C4-2B (cell line): Measurements from ENCODE around the gene APOBR.

Experiments
- H3K27ac ChIP-seq: fragments of 450-650 bp; 2 replicates; pipeline ENCODE4 v1.5.1; 2017
- CTCF ChIP-seq: fragments of 450-650 bp; conservative IDR thresholded peaks from 2 replicates; pipeline ENCODE4 v1.5.1; 2017; ENCODE audit warnings: mild to moderate bottlenecking
- ZFX ChIP-seq: fragments of 450-650 bp; IDR thresholded peaks from 2 replicates; pipeline ENCODE4 v1.6.1; 2017

Gene APOBR

GRCh38 chr16:28513484-28514181 is 19.2 kb downstream of the APOBR start:
- H3K27ac ChIP-seq: no peak overlapping the region
- TF ChIP-seq ZFX: no peak
- TF ChIP-seq CTCF: no peak

GRCh38 chr16:28514246-28514645 is 19.8 kb downstream of the APOBR start:
- TF ChIP-seq CTCF (no peak), ZFX (no peak)
- H3K27ac ChIP-seq: no peak overlapping the region

GRCh38 chr16:28520672-28521071 is 26.2 kb downstream of the APOBR start:
- no peak overlapping the region for H3K27ac ChIP-seq
- TF ChIP-seq ZFX (no peak), CTCF (no peak)

GRCh38 chr16:28521436-28521835 is 27.0 kb downstream of the APOBR start:
- H3K27ac ChIP-seq: no peak overlapping the region
- no peak for TF ChIP-seq ZFX
- TF ChIP-seq CTCF: no peak

GRCh38 chr16:28522792-28523191 is 28.3 kb downstream of the APOBR start:
- H3K27ac ChIP-seq: no peak overlapping the region
- TF ChIP-seq ZFX (no peak), CTCF (no peak)

GRCh38 chr16:28524681-28525171 is 30.3 kb downstream of the APOBR start:
- H3K27ac ChIP-seq: peak overlapping the region; percentile 35; the same call in 1 of the 2 replicates
- TF ChIP-seq ZFX (no peak), CTCF (no peak)

GRCh38 chr16:28526201-28527099 is 32.0 kb downstream of the APOBR start:
- TF ChIP-seq CTCF (no peak), ZFX (no peak)
- H3K27ac ChIP-seq: peak overlapping the region; percentile 41; the same call in 1 of the 2 replicates

- peak overlapping the region; percentile 35; the same call in 1 of the 2 replicates for H3K27ac ChIP-seq
These were observed 32.8 kb downstream of the APOBR start for GRCh38 chr16:28527100-28527785.
